Thymus (tissue), 11 donors: ENCODE results near the gene SFI1. TPM values are rescaled to one million over a fixed set of nuclear protein-coding genes. Genes with fewer than 3 reads are reported as not detected.
"Not testable (repeated sequence)": the region's sequence is repeated elsewhere in the genome, so short reads cannot be mapped to it uniquely, and the experiment has no call there.

ENCODE experiments used
- DNase-seq, 9 donors: peaks; one replicate each; pipeline ENCODE4 v3.0.0-alpha.2; 2013; ENCODE audit warnings: low spot score in 9 of 9, low read depth in 6 of 9, missing footprints in 1 of 9
- H3K27ac ChIP-seq, 2 donors: one replicate each; pipeline ENCODE4 v1.5.1; 2013; ENCODE audit warnings: control low read depth in 1 of 2, low read depth in 1 of 2, low read length in 1 of 2, mild to moderate bottlenecking in 1 of 2, moderate library complexity in 1 of 2
- H3K27me3 ChIP-seq, 2 donors: one replicate each; pipeline ENCODE4 v1.5.1; 2013; ENCODE audit warnings: low read length in 1 of 2; ENCODE audit not compliant: control insufficient read depth in 2 of 2, insufficient read depth in 1 of 2
- H3K36me3 ChIP-seq, 2 donors: one replicate each; pipeline ENCODE4 v1.5.1; 2013; ENCODE audit warnings: low read length in 1 of 2, mild to moderate bottlenecking in 1 of 2, moderate library complexity in 1 of 2; ENCODE audit not compliant: control insufficient read depth in 2 of 2, insufficient read depth in 2 of 2
- H3K4me1 ChIP-seq, 2 donors: one replicate each; pipeline ENCODE4 v1.5.1; 2013; ENCODE audit warnings: low read length in 2 of 2; ENCODE audit not compliant: control insufficient read depth in 2 of 2, insufficient read depth in 2 of 2
- H3K4me3 ChIP-seq, 2 donors: one replicate each; pipeline ENCODE4 v1.5.1; 2013; ENCODE audit warnings: low read length in 2 of 2, control low read depth in 1 of 2, mild to moderate bottlenecking in 1 of 2
- H3K9me3 ChIP-seq, 2 donors: one replicate each; pipeline ENCODE4 v1.5.1; 2013; ENCODE audit warnings: low read length in 1 of 2, mild to moderate bottlenecking in 1 of 2; ENCODE audit not compliant: control insufficient read depth in 2 of 2, insufficient read depth in 1 of 2
- WGBS: extraction: QIAGEN DNeasy Blood & Tissue Kit; methylation state at CpG from one replicate; pipeline ENCODE4 v1.1.7; 2013; 5-methylcytosine and 5-hydroxymethylcytosine counted together
- polyA plus RNA-seq: library from polyadenylated mRNA; stranded (reverse); fragments of 200-250 nt; gene quantifications from one replicate; pipeline ENCODE4 v1.2.3, GENCODE V29; 2013
- total RNA-seq: library from RNA; stranded (reverse); fragments of 120-200 nt; gene quantifications from one replicate; pipeline ENCODE4 v1.2.4, GENCODE V29; 2013
- donor health status: healthy.

The SFI1 gene
- total and polyA plus RNA-seq, 2 donors = 21.6 to 116 TPM

- peak overlapping the region in 1 of 2 donors; percentile 31 for H3K27ac ChIP-seq
- WGBS = 90% methylated on average over 2 of the region's 2 CpGs
- no peak for DNase-seq
- peaks cover 3 to 5% of the 10 kb centered on the region in 2 donors for H3K36me3 ChIP-seq
- H3K4me3 ChIP-seq = no peak overlapping the region
- H3K9me3 ChIP-seq = no peaks in the 10 kb centered on the region
- no peaks in the 10 kb centered on the region for H3K27me3 ChIP-seq
- H3K4me1 ChIP-seq = no peaks in the 10 kb centered on the region
Observed at GRCh38 chr22:31653944-31654343, 157.6 kb downstream of the SFI1 start.

GRCh38 chr22:31654408-31654807, 158.1 kb downstream of the SFI1 start:
- Histone ChIP-seq H3K4me3 (no peak overlapping the region), H3K4me1 (no peaks in the 10 kb centered on the region), H3K27me3 (no peaks in the 10 kb centered on the region), H3K27ac (no peak overlapping the region), H3K36me3 (peaks cover 3 to 5% of the 10 kb centered on the region in 2 donors), H3K9me3 (no peaks in the 10 kb centered on the region)
- 96% methylated on average over 5 of the region's 5 CpGs for WGBS
- DNase-seq = no peak

GRCh38 chr22:31659246-31659645, 162.9 kb downstream of the SFI1 start:
- H3K4me3 ChIP-seq = no peak overlapping the region
- H3K4me1 ChIP-seq = peaks cover 9 to 14% of the 10 kb centered on the region in 2 donors
- DNase-seq = no peak
- no peaks in the 10 kb centered on the region for H3K27me3 ChIP-seq
- H3K36me3 ChIP-seq = no peaks in the 10 kb centered on the region
- no peaks in the 10 kb centered on the region for H3K9me3 ChIP-seq
- no peak overlapping the region for H3K27ac ChIP-seq
- WGBS = 92% methylated on average over 7 of the region's 7 CpGs

GRCh38 chr22:31660860-31661341, 164.6 kb downstream of the SFI1 start:
- H3K36me3 ChIP-seq, H3K9me3 ChIP-seq, H3K27me3 ChIP-seq, H3K27ac ChIP-seq, DNase-seq: not testable (repeated sequence)
- 87% methylated on average over 10 of the region's 10 CpGs for WGBS
- Histone ChIP-seq H3K4me1 (peaks cover 9 to 14% of the 10 kb centered on the region in 2 donors), H3K4me3 (peak overlapping the region in 1 of 2 donors; percentile 67)

GRCh38 chr22:31661851-31662667, 165.7 kb downstream of the SFI1 start, which contains the start of gene PISD:
Gene PISD (minus strand): TSS chr22:31662215. CDS start chr22:31662208, 7 bp downstream.
- peaks cover 9 to 14% of the 10 kb centered on the region in 2 donors for H3K4me1 ChIP-seq
- H3K9me3 ChIP-seq = no peaks in the 10 kb centered on the region
- H3K4me3 ChIP-seq = peak within 1 kb of the TSS; percentile 67 to 74
- H3K27ac ChIP-seq = peak within 1 kb of the TSS in 1 of 2 donors; percentile 74
- WGBS = 3% methylated on average over 52 of the region's 52 CpGs
- H3K27me3 ChIP-seq = no peaks in the 10 kb centered on the region
- peak; percentile 92 to 98 (median 96) for DNase-seq
- H3K36me3 ChIP-seq = no peaks in the 10 kb centered on the region

- H3K4me3 ChIP-seq = peak overlapping the region in 1 of 2 donors; percentile 74
- 69% methylated on average over 8 of the region's 8 CpGs for WGBS
- H3K4me1 ChIP-seq = peaks cover 9 to 14% of the 10 kb centered on the region in 2 donors
- H3K36me3 ChIP-seq = no peaks in the 10 kb centered on the region
- no peaks in the 10 kb centered on the region for H3K27me3 ChIP-seq
- H3K9me3 ChIP-seq = no peaks in the 10 kb centered on the region
- DNase-seq = no peak
- H3K27ac ChIP-seq = peak overlapping the region in 1 of 2 donors; percentile 74
Observed at GRCh38 chr22:31662668-31663037, 166.3 kb downstream of the SFI1 start.

Other genes starting within 250 kb of the SFI1 start
- 64.4 TPM for gene PIK3IP1, start 204.0 kb upstream of the SFI1 start, total RNA-seq
- gene PIK3IP1, start 204.0 kb upstream of the SFI1 start, polyA plus RNA-seq = 182 TPM
- gene PATZ1, start 150.2 kb upstream of the SFI1 start, total RNA-seq = 25.2 TPM
- 33.4 TPM for gene PATZ1, start 150.2 kb upstream of the SFI1 start, polyA plus RNA-seq
- 64.2 TPM for gene DRG1, start 96.9 kb upstream of the SFI1 start, total RNA-seq
- 45.5 TPM for gene DRG1, start 96.9 kb upstream of the SFI1 start, polyA plus RNA-seq
- gene EIF4ENIF1, start 6.7 kb upstream of the SFI1 start, total RNA-seq = 12.3 TPM
- 12.1 TPM for gene EIF4ENIF1, start 6.7 kb upstream of the SFI1 start, polyA plus RNA-seq
- 18.3 TPM for gene PISD, start 165.7 kb downstream of the SFI1 start, total RNA-seq
- 31.8 TPM for gene PISD, start 165.7 kb downstream of the SFI1 start, polyA plus RNA-seq